Body of pancreas (tissue), 4 donors: ENCODE measurements around the gene SWI5.

Experiments used
- POLR2A ChIP-seq, 3 donors: fragments of 450-650 bp; IDR thresholded peaks; one replicate each; pipeline ENCODE4 v1.6.1; 2016; ENCODE audit warnings: antibody characterized with exemption in 3 of 3, mild to moderate bottlenecking in 2 of 3
- TF ChIP-seq, protein P1 (sequence below), 7 experiments: fragments of 450-650 bp in 4 of 7; fragments of 200-600 bp in 3 of 7; sonication (generic) in 3 of 7; IDR thresholded peaks; one replicate each; pipeline ENCODE4 v1.5.1; 2016 to 2019; ENCODE audit warnings: antibody characterized with exemption in 7 of 7

DNA sequence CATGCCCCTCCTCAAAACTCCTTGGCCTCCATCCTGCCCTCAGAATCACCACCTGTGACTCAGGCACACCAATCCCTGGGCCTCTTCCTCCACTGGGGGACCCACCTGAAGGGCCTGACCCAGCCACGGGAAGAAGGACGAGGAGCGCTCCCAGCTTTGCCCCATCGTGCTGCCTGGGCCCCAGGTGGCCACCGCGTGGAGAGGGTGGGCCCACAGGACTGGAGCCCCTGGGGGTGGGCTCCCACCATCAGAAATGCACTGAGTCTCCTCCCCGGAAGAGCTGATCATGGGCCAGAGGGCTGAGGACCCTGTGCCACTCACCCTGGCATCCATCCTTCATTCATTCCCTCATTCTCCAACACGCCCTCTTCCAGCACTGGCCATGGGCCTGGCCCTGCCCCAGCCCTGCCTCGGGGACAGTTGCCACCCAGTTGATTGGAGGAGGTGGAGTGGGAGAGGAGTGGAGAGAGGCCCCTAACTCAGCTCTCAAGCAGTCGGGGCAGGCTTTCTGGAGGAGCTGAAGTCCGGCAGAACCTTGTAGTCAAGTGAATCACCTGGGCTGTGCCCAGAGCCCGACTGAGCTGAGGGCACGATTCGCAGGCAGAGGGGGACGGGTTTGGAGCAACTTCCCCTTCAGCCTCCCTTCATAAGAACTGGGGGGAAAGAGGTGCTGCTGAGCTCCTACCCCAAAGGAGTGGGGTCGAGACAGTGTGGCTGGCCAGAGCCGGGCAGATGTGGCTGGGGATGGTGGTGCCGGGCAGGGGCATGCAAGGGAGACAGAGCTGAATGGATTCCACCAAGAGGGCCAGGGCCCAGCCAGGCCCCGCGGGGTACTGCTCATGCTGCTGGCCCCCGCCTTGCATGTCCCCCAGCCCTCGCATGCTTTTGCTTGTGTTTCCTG lies 43.3 kb upstream of the SWI5 start:
- TF ChIP-seq, protein P1, sequence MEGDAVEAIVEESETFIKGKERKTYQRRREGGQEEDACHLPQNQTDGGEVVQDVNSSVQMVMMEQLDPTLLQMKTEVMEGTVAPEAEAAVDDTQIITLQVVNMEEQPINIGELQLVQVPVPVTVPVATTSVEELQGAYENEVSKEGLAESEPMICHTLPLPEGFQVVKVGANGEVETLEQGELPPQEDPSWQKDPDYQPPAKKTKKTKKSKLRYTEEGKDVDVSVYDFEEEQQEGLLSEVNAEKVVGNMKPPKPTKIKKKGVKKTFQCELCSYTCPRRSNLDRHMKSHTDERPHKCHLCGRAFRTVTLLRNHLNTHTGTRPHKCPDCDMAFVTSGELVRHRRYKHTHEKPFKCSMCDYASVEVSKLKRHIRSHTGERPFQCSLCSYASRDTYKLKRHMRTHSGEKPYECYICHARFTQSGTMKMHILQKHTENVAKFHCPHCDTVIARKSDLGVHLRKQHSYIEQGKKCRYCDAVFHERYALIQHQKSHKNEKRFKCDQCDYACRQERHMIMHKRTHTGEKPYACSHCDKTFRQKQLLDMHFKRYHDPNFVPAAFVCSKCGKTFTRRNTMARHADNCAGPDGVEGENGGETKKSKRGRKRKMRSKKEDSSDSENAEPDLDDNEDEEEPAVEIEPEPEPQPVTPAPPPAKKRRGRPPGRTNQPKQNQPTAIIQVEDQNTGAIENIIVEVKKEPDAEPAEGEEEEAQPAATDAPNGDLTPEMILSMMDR (IDR thresholded peaks at IDR 0.05) = no peak
- TF ChIP-seq POLR2A (IDR thresholded peaks at IDR 0.05) = no peak
